ENCODE measurements around the gene MAD1L1. TPM values are rescaled to one million over a fixed set of nuclear protein-coding genes. Genes with fewer than 3 reads are reported as not detected.

Gene MAD1L1
- total RNA-seq, 1 donor from 2014 or later = 32.2 TPM

GRCh38 chr7:1813394-1814088 lies 419.2 kb downstream of the MAD1L1 start:
- DNase-seq (ENCODE audit: low spot score) = peak; percentile 83

DNA sequence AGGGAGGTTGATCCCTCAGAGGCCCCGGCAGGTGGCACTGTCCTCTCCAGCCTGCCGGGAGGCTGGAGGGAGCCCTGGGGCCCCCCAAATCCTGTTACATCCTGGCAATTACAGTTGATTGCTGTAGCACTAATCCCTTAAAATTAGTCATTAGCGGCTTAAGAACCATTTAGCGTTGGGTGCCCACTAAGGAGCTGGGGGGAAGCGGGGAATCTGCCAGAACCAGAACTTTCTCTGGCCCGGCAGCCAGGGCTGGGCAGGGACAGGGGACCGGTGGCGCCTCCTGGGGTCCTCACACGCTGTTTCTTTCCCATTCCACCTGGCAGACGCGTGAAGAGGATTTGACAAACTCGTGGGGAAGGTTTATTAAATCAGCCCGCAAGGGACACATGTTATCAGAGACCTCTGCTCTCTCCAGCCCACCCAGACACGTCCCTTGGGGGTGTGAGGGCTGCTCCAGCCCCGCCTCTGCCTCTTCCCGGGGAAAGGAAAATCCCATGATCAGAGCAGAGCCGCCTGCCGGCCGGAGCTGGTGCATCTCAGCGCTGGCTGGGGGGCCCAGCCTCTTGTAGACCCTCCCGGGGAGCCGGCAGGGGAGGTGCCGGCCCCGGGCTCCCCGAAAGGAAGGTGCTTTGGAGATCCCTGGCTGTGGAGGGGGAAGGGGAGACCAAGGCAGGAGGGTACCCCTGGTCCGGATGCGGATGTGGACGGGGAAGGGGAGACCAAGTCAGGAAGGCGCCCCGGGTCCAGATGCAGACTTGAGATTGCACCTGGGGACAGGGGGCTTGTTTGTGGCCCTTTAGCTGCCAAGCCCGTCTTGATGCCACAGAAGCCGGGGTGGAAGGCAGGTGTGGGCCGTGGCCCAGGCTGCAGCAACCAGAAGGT lies 420.0 kb downstream of the MAD1L1 start:
- DNase-seq (ENCODE audit: low spot score) = peak; percentile 80

GRCh38 chr7:1811850-1812508 lies 420.8 kb downstream of the MAD1L1 start:
- peak; percentile 85 for DNase-seq (ENCODE audit: low spot score)

DNA sequence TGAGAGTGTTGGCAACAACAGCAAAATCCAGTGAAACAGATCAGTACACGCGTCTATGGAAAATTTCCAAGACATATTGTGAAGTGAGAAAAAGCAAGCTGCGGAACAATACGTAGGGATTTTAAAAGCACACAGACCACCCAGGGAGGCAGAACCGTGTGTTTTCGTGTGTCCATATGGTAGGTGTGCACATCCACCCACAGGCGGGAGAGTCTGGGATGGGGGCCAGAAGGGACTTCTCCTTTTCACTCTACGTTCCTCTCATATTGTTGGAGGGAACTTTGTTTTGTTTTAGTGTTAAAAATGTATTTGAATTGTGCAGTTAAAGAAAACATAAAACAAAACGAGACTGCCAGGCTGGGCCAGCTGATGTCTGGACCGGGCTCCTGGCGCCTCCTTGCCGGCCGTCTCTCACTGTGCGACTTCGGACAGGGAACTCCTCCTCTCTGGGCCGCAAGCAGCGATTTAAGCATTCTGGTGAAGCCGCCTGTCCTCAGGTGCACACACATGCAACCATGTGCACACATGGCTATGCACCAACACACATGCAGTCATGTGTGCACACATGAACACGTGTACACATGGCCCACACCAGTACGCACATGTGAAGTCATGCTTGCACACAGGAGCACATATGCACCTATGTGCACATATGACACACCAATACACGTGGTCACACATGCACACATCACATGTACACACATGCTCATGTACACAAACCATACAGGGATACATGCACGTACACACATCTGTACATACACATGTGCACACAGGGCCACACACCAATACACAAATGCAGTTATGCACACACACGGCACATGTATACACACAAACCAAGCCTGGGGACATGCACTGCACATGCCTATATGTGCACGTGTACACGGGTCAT lies 421.5 kb downstream of the MAD1L1 start:
- DNase-seq (ENCODE audit: low spot score) = peak; percentile 59

DNA sequence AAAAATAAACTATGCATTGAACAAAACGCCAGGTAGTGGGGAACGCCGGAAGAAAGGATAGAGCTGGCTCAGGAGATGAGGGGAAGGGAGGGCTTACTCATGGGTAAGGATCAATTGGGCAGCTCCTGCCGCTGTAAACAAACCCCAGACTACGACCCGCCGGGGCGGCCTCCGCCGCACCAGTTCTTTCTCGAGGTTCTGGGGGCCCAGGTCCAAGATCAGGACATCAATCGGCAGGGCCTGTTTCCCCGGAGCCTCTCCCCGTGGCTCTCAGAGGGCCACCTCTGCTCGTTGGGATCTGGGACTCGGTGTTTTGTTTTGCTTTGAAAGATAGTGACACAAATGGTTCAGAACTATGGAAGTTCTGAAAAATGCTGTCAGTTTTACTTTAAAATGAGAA lies 422.2 kb downstream of the MAD1L1 start:
- peak; percentile 88 for DNase-seq (ENCODE audit: low spot score)

- peak; percentile 86 for DNase-seq (ENCODE audit: low spot score)
Observed at GRCh38 chr7:1809601-1810258, 423.0 kb downstream of the MAD1L1 start.

GRCh38 chr7:1809070-1809469 lies 423.7 kb downstream of the MAD1L1 start:
- peak; percentile 69 for DNase-seq (ENCODE audit: low spot score)

DNA sequence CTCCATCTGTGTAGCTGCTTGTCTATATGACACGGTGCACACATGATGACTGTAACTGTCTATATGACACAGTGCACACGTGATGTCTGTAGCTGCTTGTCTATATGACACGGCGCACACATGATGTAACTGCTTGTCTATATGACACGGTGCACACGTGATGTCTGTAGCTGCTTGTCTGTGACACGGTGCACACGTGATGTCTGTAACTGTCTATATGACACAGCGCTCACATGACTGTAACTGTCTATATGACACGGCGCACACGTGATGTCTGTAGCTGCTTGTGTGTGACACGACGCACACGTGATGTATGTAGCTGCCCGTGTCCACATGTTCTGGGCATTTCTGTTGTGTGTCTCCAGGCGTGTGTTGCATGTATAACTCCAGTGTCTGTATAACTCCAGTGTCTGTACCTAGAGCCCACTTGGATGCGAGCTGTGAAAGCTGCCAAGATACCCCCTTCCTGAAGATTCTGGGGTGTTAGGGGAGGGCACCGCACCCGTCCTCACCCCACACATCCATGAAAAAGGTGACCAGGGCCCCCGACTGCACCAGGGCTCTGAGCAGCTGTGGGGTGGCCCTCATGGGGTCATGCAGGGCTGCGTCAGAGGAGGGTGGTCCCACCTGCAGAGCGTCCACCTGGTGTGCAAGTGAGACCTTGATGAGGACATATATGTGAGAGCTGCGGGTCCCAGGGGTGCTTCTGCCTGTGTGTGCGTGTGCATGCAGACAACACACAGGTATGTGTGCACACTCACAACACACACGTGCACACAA lies 424.7 kb downstream of the MAD1L1 start:
- DNase-seq (ENCODE audit: low spot score) = peak; percentile 64

GRCh38 chr7:1806354-1806753 lies 426.4 kb downstream of the MAD1L1 start:
- peak; percentile 51 for DNase-seq (ENCODE audit: low spot score)

DNA sequence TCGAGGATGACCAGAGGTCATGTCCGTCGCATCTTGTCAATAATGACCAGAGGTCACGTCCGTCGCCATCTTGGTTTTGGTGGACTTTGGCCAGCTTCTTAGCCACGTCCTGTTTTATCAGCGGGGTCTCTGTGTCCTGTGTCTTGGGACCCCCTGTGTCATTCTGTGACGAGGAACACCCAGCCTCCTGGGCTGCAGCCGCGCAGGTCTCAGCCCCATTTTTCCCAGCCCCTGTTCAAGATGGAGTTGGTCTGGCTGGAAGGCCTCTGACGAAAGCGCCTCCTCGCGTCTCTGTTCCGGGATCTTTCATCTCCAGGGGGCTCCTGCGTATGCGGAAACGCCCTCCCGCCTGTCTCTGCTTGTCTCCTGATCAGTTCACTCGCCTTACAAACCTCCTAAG lies 428.4 kb downstream of the MAD1L1 start:
- DNase-seq (ENCODE audit: low spot score) = peak; percentile 60

DNA sequence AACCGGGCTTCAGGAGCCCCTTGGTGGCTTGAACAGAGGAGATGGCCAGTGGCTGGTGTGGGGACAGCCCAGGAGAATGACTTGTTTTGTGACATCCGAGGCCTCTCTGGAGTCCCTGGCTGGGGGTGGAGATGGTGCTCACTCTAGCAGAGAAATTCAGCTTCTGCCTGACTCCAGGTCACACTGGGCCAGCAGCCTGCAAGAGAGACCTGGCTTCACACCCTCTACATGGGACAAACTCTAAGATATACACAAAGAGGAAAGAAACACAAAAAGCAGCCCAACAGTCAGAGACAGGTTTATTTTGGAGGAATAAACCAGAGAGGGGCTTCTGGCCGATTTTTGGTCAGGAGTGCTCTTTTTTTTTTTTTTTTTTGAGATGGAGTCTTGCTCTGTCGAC lies 429.8 kb downstream of the MAD1L1 start:
- DNase-seq (ENCODE audit: low spot score) = peak; percentile 62

GRCh38 chr7:1800902-1801301 lies 431.8 kb downstream of the MAD1L1 start:
- DNase-seq (ENCODE audit: low spot score) = peak; percentile 49

GRCh38 chr7:1798191-1798590 lies 434.6 kb downstream of the MAD1L1 start:
- no peak for DNase-seq (ENCODE audit: low spot score)

GRCh38 chr7:1794888-1795542 lies 437.7 kb downstream of the MAD1L1 start:
- DNase-seq (ENCODE audit: low spot score) = no peak

GRCh38 chr7:1787681-1788235 lies 445.0 kb downstream of the MAD1L1 start:
- DNase-seq (ENCODE audit: low spot score) = peak; percentile 59

DNA sequence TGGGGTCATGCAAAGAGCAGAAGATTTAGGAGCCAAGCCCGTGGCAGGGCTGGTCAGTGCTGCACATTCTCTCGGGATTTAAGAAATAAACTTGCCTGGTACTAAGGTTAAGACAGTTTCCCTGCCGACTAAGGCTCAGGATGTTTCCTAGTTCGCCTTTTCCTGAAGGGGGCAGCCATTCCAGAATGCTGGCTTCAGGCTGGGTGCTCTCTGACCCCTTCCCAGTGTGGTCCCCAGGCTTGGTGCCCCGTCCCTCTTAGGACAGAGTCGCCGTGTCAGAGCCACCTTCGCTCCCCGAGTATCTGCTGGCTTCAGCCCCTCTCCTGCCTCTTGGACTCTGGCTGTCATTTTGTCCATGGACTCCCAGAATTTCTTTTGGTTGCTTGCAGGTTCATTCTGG lies 445.5 kb downstream of the MAD1L1 start:
- peak; percentile 6 for DNase-seq (ENCODE audit: low spot score)

- peak; percentile 4 for DNase-seq (ENCODE audit: low spot score)
Observed at GRCh38 chr7:1785839-1786238, 446.9 kb downstream of the MAD1L1 start.

- peak; percentile 62 for DNase-seq (ENCODE audit: low spot score)
Observed at GRCh38 chr7:1781369-1781768, 451.4 kb downstream of the MAD1L1 start.

GRCh38 chr7:1779445-1779844 lies 453.3 kb downstream of the MAD1L1 start:
- DNase-seq (ENCODE audit: low spot score) = peak; percentile 53
